Measurements from ENCODE around the gene PAQR5.

- TF ChIP-seq EZH2 (IDR thresholded peaks at IDR 0.05): no peak
- TF ChIP-seq POLR2AphosphoS5 (IDR thresholded peaks at IDR 0.05; ENCODE audit: borderline replicate concordance, low read depth, low read length): no peak
- no peak for TF ChIP-seq FOXP2 (optimal IDR thresholded peaks at IDR 0.05; ENCODE audit: control extremely low read depth, extremely low read length, insufficient read depth)
These were observed 59.4 kb downstream of the PAQR5 start for GRCh38 chr15:69357773-69358771.

Measured in SK-N-MC (cell line).